Choroid plexus epithelial cell (primary cell): Measurements from ENCODE around the gene ANKRD10.

ENCODE experiments used
- DNase-seq: peaks from one replicate; pipeline ENCODE4 v3.0.0-alpha.2; 2010; ENCODE audit warnings: low read depth
- H3K4me3 ChIP-seq: 2 replicates; pipeline ENCODE4 v1.5.1; 2011; ENCODE audit warnings: low read depth, mild to moderate bottlenecking, control low read depth, low read length, moderate library complexity
- TF ChIP-seq, protein P1 (sequence below): conservative IDR thresholded peaks from 2 replicates; pipeline ENCODE4 v1.5.1; 2011; ENCODE audit warnings: low read depth, mild to moderate bottlenecking, control low read depth, inconsistent platforms, low read length, moderate library complexity

Gene ANKRD10

DNA sequence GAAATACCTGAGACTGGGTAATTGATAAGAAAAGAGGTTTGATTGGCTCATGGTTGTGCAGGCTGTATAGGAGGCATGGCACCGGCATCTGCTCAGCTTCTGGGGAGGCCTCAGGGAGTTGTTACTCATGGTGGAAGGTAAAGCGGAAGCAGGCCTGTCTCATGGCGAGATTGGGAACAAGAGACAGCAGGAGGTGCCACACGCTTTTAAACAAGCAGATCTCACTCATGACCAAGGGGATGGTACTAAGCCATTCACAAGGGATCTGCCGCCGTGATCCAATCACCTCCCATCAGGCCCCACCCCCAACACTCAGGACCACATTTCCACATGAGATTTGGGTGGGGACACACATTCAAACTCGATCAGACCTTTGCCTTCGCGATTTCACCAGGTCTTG, 86.2 kb downstream of the ANKRD10 start:
- TF ChIP-seq, protein P1, sequence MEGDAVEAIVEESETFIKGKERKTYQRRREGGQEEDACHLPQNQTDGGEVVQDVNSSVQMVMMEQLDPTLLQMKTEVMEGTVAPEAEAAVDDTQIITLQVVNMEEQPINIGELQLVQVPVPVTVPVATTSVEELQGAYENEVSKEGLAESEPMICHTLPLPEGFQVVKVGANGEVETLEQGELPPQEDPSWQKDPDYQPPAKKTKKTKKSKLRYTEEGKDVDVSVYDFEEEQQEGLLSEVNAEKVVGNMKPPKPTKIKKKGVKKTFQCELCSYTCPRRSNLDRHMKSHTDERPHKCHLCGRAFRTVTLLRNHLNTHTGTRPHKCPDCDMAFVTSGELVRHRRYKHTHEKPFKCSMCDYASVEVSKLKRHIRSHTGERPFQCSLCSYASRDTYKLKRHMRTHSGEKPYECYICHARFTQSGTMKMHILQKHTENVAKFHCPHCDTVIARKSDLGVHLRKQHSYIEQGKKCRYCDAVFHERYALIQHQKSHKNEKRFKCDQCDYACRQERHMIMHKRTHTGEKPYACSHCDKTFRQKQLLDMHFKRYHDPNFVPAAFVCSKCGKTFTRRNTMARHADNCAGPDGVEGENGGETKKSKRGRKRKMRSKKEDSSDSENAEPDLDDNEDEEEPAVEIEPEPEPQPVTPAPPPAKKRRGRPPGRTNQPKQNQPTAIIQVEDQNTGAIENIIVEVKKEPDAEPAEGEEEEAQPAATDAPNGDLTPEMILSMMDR = no peak
- DNase-seq = no peak
- H3K4me3 ChIP-seq = no peak overlapping the region
